Mucosa of stomach (tissue), 1 donor: Measurements from ENCODE around the gene FAM170B.

ENCODE experiments used
- H3K27me3 ChIP-seq: one replicate; pipeline ENCODE4 v1.7.0; 2013; ENCODE audit warnings: mild to moderate bottlenecking, low read length; ENCODE audit not compliant: control insufficient read depth, insufficient read depth
- H3K36me3 ChIP-seq: one replicate; pipeline ENCODE4 v1.7.0; 2013; ENCODE audit warnings: low read length; ENCODE audit not compliant: control insufficient read depth, insufficient read depth
- H3K4me1 ChIP-seq: one replicate; pipeline ENCODE4 v1.7.0; 2013; ENCODE audit warnings: mild to moderate bottlenecking, low read length; ENCODE audit not compliant: control insufficient read depth, insufficient read depth
- H3K4me3 ChIP-seq: one replicate; pipeline ENCODE4 v1.7.0; 2013; ENCODE audit warnings: low read length
- H3K9ac ChIP-seq: one replicate; pipeline ENCODE4 v1.7.0; 2013; ENCODE audit warnings: mild to moderate bottlenecking, low read length, moderate library complexity
- H3K9me3 ChIP-seq: one replicate; pipeline ENCODE4 v1.7.0; 2013; ENCODE audit warnings: mild to moderate bottlenecking, low read length, moderate library complexity; ENCODE audit not compliant: control insufficient read depth
- donor health status: Pancreatic carcinoma.

The FAM170B gene

GRCh38 chr10:49113741-49114141 is 20.1 kb downstream of the FAM170B start:
- no peaks in the 10 kb centered on the region for H3K4me1 ChIP-seq
- H3K4me3 ChIP-seq: no peak overlapping the region
- no peak overlapping the region for H3K9ac ChIP-seq

GRCh38 chr10:49112851-49113250 is 21.0 kb downstream of the FAM170B start:
- no peak overlapping the region for H3K9ac ChIP-seq
- no peak overlapping the region for H3K4me3 ChIP-seq
- no peaks in the 10 kb centered on the region for H3K9me3 ChIP-seq
- H3K4me1 ChIP-seq: no peaks in the 10 kb centered on the region
- H3K27me3 ChIP-seq: peaks cover 28% of the 10 kb centered on the region
- no peaks in the 10 kb centered on the region for H3K36me3 ChIP-seq

More at GRCh38 chr10:49113741-49114141, 20.1 kb downstream of the FAM170B start:
- Histone ChIP-seq H3K27me3 (peaks cover 28% of the 10 kb centered on the region), H3K9me3 (no peaks in the 10 kb centered on the region), H3K36me3 (no peaks in the 10 kb centered on the region)

- Histone ChIP-seq H3K9me3 (no peaks in the 10 kb centered on the region), H3K36me3 (no peaks in the 10 kb centered on the region), H3K9ac (no peak overlapping the region), H3K4me1 (no peaks in the 10 kb centered on the region), H3K27me3 (peaks cover 25% of the 10 kb centered on the region), H3K4me3 (no peak overlapping the region)
Measured at GRCh38 chr10:49112098-49112497, 21.7 kb downstream of the FAM170B start.

- Histone ChIP-seq H3K36me3 (no peaks in the 10 kb centered on the region), H3K9me3 (no peaks in the 10 kb centered on the region), H3K9ac (no peak overlapping the region), H3K4me3 (no peak overlapping the region), H3K4me1 (no peaks in the 10 kb centered on the region), H3K27me3 (peaks cover 21% of the 10 kb centered on the region)
Measured at GRCh38 chr10:49111320-49111698, 22.5 kb downstream of the FAM170B start.

- H3K4me3 ChIP-seq: no peak overlapping the region
- no peak overlapping the region for H3K9ac ChIP-seq
- peaks cover 16% of the 10 kb centered on the region for H3K27me3 ChIP-seq
- no peaks in the 10 kb centered on the region for H3K4me1 ChIP-seq
- no peaks in the 10 kb centered on the region for H3K36me3 ChIP-seq
- no peaks in the 10 kb centered on the region for H3K9me3 ChIP-seq
Measured at GRCh38 chr10:49110684-49111319, 23.0 kb downstream of the FAM170B start.

GRCh38 chr10:49109669-49110340 is 24.0 kb downstream of the FAM170B start:
- no peak overlapping the region for H3K9ac ChIP-seq
- no peaks in the 10 kb centered on the region for H3K4me1 ChIP-seq
- peaks cover 11% of the 10 kb centered on the region for H3K27me3 ChIP-seq
- H3K4me3 ChIP-seq: no peak overlapping the region
- no peaks in the 10 kb centered on the region for H3K9me3 ChIP-seq
- no peaks in the 10 kb centered on the region for H3K36me3 ChIP-seq

- no peaks in the 10 kb centered on the region for H3K4me1 ChIP-seq
- peaks cover 2% of the 10 kb centered on the region for H3K27me3 ChIP-seq
- no peak overlapping the region for H3K4me3 ChIP-seq
- no peak overlapping the region for H3K9ac ChIP-seq
- H3K9me3 ChIP-seq: no peaks in the 10 kb centered on the region
- H3K36me3 ChIP-seq: no peaks in the 10 kb centered on the region
Measured at GRCh38 chr10:49108656-49109055, 25.2 kb downstream of the FAM170B start.

GRCh38 chr10:49107887-49108267 is 25.9 kb downstream of the FAM170B start:
- no peak overlapping the region for H3K4me3 ChIP-seq
- peaks cover 2% of the 10 kb centered on the region for H3K27me3 ChIP-seq
- no peaks in the 10 kb centered on the region for H3K9me3 ChIP-seq
- H3K9ac ChIP-seq: no peak overlapping the region
- H3K36me3 ChIP-seq: no peaks in the 10 kb centered on the region
- no peaks in the 10 kb centered on the region for H3K4me1 ChIP-seq

GRCh38 chr10:49107111-49107886 is 26.5 kb downstream of the FAM170B start:
- Histone ChIP-seq H3K4me1 (no peaks in the 10 kb centered on the region), H3K36me3 (no peaks in the 10 kb centered on the region)

GRCh38 chr10:49106451-49106850 is 27.4 kb downstream of the FAM170B start:
- Histone ChIP-seq H3K9me3 (no peaks in the 10 kb centered on the region), H3K27me3 (peaks cover 2% of the 10 kb centered on the region), H3K4me1 (no peaks in the 10 kb centered on the region), H3K36me3 (no peaks in the 10 kb centered on the region), H3K4me3 (no peak overlapping the region), H3K9ac (no peak overlapping the region)

More at GRCh38 chr10:49107111-49107886, 26.5 kb downstream of the FAM170B start:
- no peaks in the 10 kb centered on the region for H3K9me3 ChIP-seq
- H3K4me3 ChIP-seq: no peak overlapping the region
- H3K27me3 ChIP-seq: peaks cover 2% of the 10 kb centered on the region
- no peak overlapping the region for H3K9ac ChIP-seq

- no peaks in the 10 kb centered on the region for H3K4me1 ChIP-seq
- no peak overlapping the region for H3K4me3 ChIP-seq
- H3K27me3 ChIP-seq: no peaks in the 10 kb centered on the region
- H3K36me3 ChIP-seq: no peaks in the 10 kb centered on the region
- no peaks in the 10 kb centered on the region for H3K9me3 ChIP-seq
- no peak overlapping the region for H3K9ac ChIP-seq
Measured at GRCh38 chr10:49105076-49105475, 28.7 kb downstream of the FAM170B start.

- no peaks in the 10 kb centered on the region for H3K27me3 ChIP-seq
- H3K4me1 ChIP-seq: no peaks in the 10 kb centered on the region
- no peaks in the 10 kb centered on the region for H3K9me3 ChIP-seq
- H3K9ac ChIP-seq: no peak overlapping the region
- H3K36me3 ChIP-seq: no peaks in the 10 kb centered on the region
- H3K4me3 ChIP-seq: no peak overlapping the region
Measured at GRCh38 chr10:49104323-49104722, 29.5 kb downstream of the FAM170B start.
